ENCODE results near the gene SETBP1.

DNA sequence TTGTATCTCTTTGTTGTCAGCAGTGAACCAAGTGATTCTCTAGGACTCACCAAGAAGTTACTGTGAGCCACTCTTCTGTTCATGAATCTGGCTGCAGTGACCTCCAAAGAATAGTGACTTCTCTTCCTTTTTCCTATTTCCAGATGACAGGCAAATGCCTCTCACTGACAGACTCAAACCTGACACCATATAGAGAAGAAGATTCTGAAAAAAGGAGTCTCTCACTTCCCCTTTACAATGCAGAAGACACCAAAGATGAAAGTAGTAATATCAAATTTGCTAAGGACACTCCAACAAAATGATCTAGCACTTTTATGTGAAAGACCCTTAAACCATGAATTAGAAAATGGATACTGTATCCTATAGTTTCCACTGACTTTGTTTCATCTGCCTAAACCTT is 44.4 kb upstream of the SETBP1 start:
- no peak for TF ChIP-seq EZH2 (IDR thresholded peaks at IDR 0.05; ENCODE audit: insufficient read depth, low read length)
- TF ChIP-seq, protein P1, sequence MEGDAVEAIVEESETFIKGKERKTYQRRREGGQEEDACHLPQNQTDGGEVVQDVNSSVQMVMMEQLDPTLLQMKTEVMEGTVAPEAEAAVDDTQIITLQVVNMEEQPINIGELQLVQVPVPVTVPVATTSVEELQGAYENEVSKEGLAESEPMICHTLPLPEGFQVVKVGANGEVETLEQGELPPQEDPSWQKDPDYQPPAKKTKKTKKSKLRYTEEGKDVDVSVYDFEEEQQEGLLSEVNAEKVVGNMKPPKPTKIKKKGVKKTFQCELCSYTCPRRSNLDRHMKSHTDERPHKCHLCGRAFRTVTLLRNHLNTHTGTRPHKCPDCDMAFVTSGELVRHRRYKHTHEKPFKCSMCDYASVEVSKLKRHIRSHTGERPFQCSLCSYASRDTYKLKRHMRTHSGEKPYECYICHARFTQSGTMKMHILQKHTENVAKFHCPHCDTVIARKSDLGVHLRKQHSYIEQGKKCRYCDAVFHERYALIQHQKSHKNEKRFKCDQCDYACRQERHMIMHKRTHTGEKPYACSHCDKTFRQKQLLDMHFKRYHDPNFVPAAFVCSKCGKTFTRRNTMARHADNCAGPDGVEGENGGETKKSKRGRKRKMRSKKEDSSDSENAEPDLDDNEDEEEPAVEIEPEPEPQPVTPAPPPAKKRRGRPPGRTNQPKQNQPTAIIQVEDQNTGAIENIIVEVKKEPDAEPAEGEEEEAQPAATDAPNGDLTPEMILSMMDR (IDR thresholded peaks at IDR 0.05; ENCODE audit: insufficient read depth, low read depth, low read length): no peak

All from astrocyte (in vitro differentiated cells and primary cell).